Measurements from ENCODE around the gene IVL.

- no peak for TF ChIP-seq OSR2 (tag by site-specific recombination; IDR thresholded peaks at IDR 0.05)
- no peak for TF ChIP-seq HOXA7 (CRISPR knock-in tag; IDR thresholded peaks at IDR 0.05; ENCODE audit: borderline replicate concordance)
Observed at GRCh38 chr1:152870831-152871730, 37.3 kb upstream of the IVL start.
